HEK293T (cell line): ENCODE results near the gene KNSTRN.

Experiments
- CTCF ChIA-PET: fragments of 350-600 bp; formaldehyde crosslinking; extraction: SDS; loops from one replicate; lab custom pipeline; 2021; ENCODE audit warnings: antibody characterized with exemption, inconsistent platforms; lab: Yijun Ruan, JAX
- POLR2A ChIA-PET: fragments of 350-600 bp; formaldehyde crosslinking; extraction: SDS; loops from one replicate; lab custom pipeline; 2020; ENCODE audit warnings: antibody characterized with exemption, inconsistent platforms; lab: Yijun Ruan, JAX
- DNase-seq: peaks from one replicate; pipeline ENCODE4 v3.0.0; 2012; ENCODE audit warnings: mixed read lengths; ENCODE audit errors: extremely low spot score
- ARNT ChIP-seq: fragments of 450-650 bp; IDR thresholded peaks from 2 replicates; pipeline ENCODE4 v1.6.1; 2017; ENCODE audit warnings: mild to moderate bottlenecking
- BHLHE40 ChIP-seq: fragments of 450-650 bp; IDR thresholded peaks from 2 replicates; pipeline ENCODE4 v1.6.1; 2016; ENCODE audit warnings: mild to moderate bottlenecking, moderate library complexity, borderline replicate concordance
- CTBP1 ChIP-seq: fragments of 450-650 bp; IDR thresholded peaks from 2 replicates; pipeline ENCODE4 v1.6.1; 2016; ENCODE audit warnings: borderline replicate concordance
- ELF4 ChIP-seq: fragments of 450-650 bp; IDR thresholded peaks from 2 replicates; pipeline ENCODE4 v1.6.1; 2017; ENCODE audit warnings: antibody characterized with exemption
- FOXA1 ChIP-seq: fragments of 450-650 bp; IDR thresholded peaks from 2 replicates; pipeline ENCODE4 v1.6.1; 2016; ENCODE audit warnings: mild to moderate bottlenecking
- FOXK2 ChIP-seq: fragments of 450-650 bp; IDR thresholded peaks from 2 replicates; pipeline ENCODE4 v1.6.1; 2016; ENCODE audit warnings: mild to moderate bottlenecking
- FOXM1 ChIP-seq: fragments of 450-650 bp; IDR thresholded peaks from 2 replicates; pipeline ENCODE4 v1.6.1; 2017; ENCODE audit warnings: mild to moderate bottlenecking, borderline replicate concordance
- HDGF ChIP-seq: fragments of 450-650 bp; IDR thresholded peaks from 2 replicates; pipeline ENCODE4 v1.6.1; 2017; ENCODE audit warnings: antibody characterized with exemption, borderline replicate concordance
- L3MBTL2 ChIP-seq: fragments of 450-650 bp; conservative IDR thresholded peaks from 2 replicates; pipeline ENCODE4 v1.6.1; 2016; ENCODE audit warnings: mild to moderate bottlenecking
- LEF1 ChIP-seq: fragments of 450-650 bp; IDR thresholded peaks from 2 replicates; pipeline ENCODE4 v1.6.1; 2017; ENCODE audit warnings: mild to moderate bottlenecking, borderline replicate concordance
- NFRKB ChIP-seq: fragments of 450-650 bp; IDR thresholded peaks from 2 replicates; pipeline ENCODE4 v1.6.1; 2016; ENCODE audit warnings: mild to moderate bottlenecking, moderate library complexity
- SP1 ChIP-seq: fragments of 450-650 bp; IDR thresholded peaks from 2 replicates; pipeline ENCODE4 v1.6.1; 2017
- SUZ12 ChIP-seq: fragments of 450-650 bp; IDR thresholded peaks from 2 replicates; pipeline ENCODE4 v1.6.1; 2016; ENCODE audit warnings: mild to moderate bottlenecking
- TARDBP ChIP-seq: fragments of 450-650 bp; IDR thresholded peaks from 2 replicates; pipeline ENCODE4 v1.6.1; 2016
- ZNF384 ChIP-seq: fragments of 450-650 bp; IDR thresholded peaks from 2 replicates; pipeline ENCODE4 v1.6.1; 2016
- TF ChIP-seq, protein P1 (sequence below): fragments of 450-650 bp; IDR thresholded peaks from 2 replicates; pipeline ENCODE4 v1.6.1; 2016

The KNSTRN gene

DNA sequence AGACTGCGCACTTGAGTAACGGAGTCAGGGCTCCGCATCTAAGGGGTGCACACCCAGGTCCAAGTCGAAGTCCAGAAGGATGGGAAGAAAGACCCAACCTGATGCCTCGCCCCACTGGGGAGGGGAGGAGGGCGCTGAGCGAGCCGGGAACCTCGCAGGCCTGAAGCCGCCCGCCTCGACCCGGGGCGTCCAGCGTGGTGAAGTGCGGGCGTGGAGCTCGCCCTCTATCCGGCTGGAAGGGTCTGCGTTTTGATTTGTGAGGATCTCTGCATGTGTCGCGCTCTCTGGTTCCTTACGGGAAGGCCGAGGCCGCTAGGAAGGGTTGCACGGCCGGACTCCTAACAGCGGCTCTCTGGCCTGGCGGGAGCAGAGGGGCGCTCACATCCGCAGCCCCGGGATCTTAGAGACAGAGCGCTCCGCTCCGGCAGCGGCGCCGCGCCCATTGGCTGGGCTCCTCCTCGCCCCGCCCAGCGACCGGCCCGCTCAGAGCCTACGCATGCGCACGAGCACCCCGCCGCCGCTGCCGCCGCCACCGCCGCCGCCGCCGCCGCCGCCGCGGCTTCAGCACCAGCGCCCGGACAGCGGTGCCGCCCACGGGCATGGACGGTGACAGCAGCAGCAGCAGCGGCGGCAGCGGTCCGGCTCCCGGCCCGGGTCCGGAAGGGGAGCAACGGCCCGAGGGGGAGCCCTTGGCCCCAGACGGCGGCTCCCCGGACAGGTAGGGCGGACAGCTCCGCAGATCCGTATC lies 24.6 kb upstream of the KNSTRN start, which contains the start of gene DISP2:
DISP2 (plus strand) TSS at position 497 of the 748 bp plus-strand sequence; CDS start at position 600, 103 bp downstream.
- TF ChIP-seq L3MBTL2, result peak; percentile 73
- no peak for TF ChIP-seq ELF4
- ChIA-PET CTCF (interaction anchor here (1.2 to 1.5 kb wide), 2 partner anchors 13 to 79 kb away, joined by 3 to 6 read pairs; no protein-coding TSS in a partner anchor), POLR2A (interaction anchor here (0.9 to 1.5 kb wide), 3 partner anchors 17 to 47 kb away, joined by 3 to 4 read pairs (median 3); partner anchors contain the start of genes CCDC9B, IVD and KNSTRN)
- peak; percentile 92 for DNase-seq

- ChIA-PET CTCF (no interaction called here), POLR2A (no interaction called here)
- no peak for TF ChIP-seq L3MBTL2
- no peak for TF ChIP-seq BHLHE40
- TF ChIP-seq ELF4, result no peak
- no peak for TF ChIP-seq CTBP1
- no peak for TF ChIP-seq ARNT
- no peak for TF ChIP-seq SP1
- no peak for TF ChIP-seq NFRKB
- no peak for TF ChIP-seq TARDBP
- TF ChIP-seq FOXA1, result no peak
- TF ChIP-seq ZNF384, result no peak
- TF ChIP-seq LEF1, result no peak
- no peak for TF ChIP-seq SUZ12
- no peak for TF ChIP-seq FOXK2
- DNase-seq, result no peak
Observed at GRCh38 chr15:40358471-40359353, 23.8 kb upstream of the KNSTRN start.

GRCh38 chr15:40360015-40360414 lies 22.5 kb upstream of the KNSTRN start:
- ChIA-PET CTCF (no interaction called here), POLR2A (no interaction called here)
- TF ChIP-seq ARNT (no peak), FOXA1 (no peak), L3MBTL2 (no peak), FOXM1 (no peak), SP1 (no peak), NFRKB (no peak), HDGF (no peak), LEF1 (no peak), ZNF384 (no peak), CTBP1 (no peak), SUZ12 (no peak), FOXK2 (no peak), TARDBP (no peak), ELF4 (no peak), BHLHE40 (no peak)
- TF ChIP-seq, protein P1, sequence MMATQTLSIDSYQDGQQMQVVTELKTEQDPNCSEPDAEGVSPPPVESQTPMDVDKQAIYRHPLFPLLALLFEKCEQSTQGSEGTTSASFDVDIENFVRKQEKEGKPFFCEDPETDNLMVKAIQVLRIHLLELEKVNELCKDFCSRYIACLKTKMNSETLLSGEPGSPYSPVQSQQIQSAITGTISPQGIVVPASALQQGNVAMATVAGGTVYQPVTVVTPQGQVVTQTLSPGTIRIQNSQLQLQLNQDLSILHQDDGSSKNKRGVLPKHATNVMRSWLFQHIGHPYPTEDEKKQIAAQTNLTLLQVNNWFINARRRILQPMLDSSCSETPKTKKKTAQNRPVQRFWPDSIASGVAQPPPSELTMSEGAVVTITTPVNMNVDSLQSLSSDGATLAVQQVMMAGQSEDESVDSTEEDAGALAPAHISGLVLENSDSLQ, result no peak
- no peak for DNase-seq

GRCh38 chr15:40361640-40362039 lies 20.9 kb upstream of the KNSTRN start:
- no peak for DNase-seq
- TF ChIP-seq, protein P1, result no peak
- TF ChIP-seq FOXA1 (no peak), SUZ12 (no peak), CTBP1 (no peak), TARDBP (no peak), LEF1 (no peak), BHLHE40 (no peak), FOXK2 (no peak), ARNT (no peak), SP1 (no peak), L3MBTL2 (no peak), ELF4 (no peak), NFRKB (no peak), HDGF (no peak), ZNF384 (no peak), FOXM1 (no peak)
- POLR2A ChIA-PET, result no interaction called here
- CTCF ChIA-PET, result no interaction called here

- DNase-seq, result no peak
- ChIA-PET CTCF (interaction anchor here (0.6 kb wide), 1 partner anchor 23 kb away, joined by 3 read pairs; no protein-coding TSS in a partner anchor), POLR2A (no interaction called here)
- TF ChIP-seq CTBP1, result no peak
- no peak for TF ChIP-seq SUZ12
- no peak for TF ChIP-seq TARDBP
- no peak for TF ChIP-seq ELF4
- no peak for TF ChIP-seq ARNT
- TF ChIP-seq FOXK2, result no peak
- TF ChIP-seq, protein P1, result no peak
Observed at GRCh38 chr15:40363611-40364010, 18.9 kb upstream of the KNSTRN start.
